ENCODE measurements around the gene OPRL1.
"Not testable (repeated sequence)": the region's sequence is repeated elsewhere in the genome, so short reads cannot be mapped to it uniquely, and the experiment has no call there.

OPRL1 gene

GRCh38 chr20:64116016-64116415 is 36.1 kb downstream of the OPRL1 start:
- no peak overlapping the region for H3K9ac ChIP-seq (ENCODE audit: low read depth, low read length)
- no peak overlapping the region for H3K4me3 ChIP-seq (ENCODE audit: low read depth, low read length)
- peaks cover 8% of the 10 kb centered on the region; the same call in 1 of the 2 replicates for H3K9me3 ChIP-seq (ENCODE audit: control insufficient read depth, insufficient read depth, low read length)
- H3K36me3 ChIP-seq (ENCODE audit: control insufficient read depth, insufficient read depth, low read length) = no peaks in the 10 kb centered on the region
- no peaks in the 10 kb centered on the region for H3K27me3 ChIP-seq (ENCODE audit: control insufficient read depth, insufficient read depth, low read length)
- H3K4me1 ChIP-seq (ENCODE audit: control insufficient read depth, insufficient read depth, low read length) = no peaks in the 10 kb centered on the region
- H3K27ac ChIP-seq (ENCODE audit: low read depth, low read length) = no peak overlapping the region

- no peaks in the 10 kb centered on the region for H3K27me3 ChIP-seq (ENCODE audit: control insufficient read depth, insufficient read depth, low read length)
- H3K4me3 ChIP-seq (ENCODE audit: low read depth, low read length) = no peak overlapping the region
- H3K9me3 ChIP-seq (ENCODE audit: control insufficient read depth, insufficient read depth, low read length) = peaks cover 15% of the 10 kb centered on the region; the same call in 1 of the 2 replicates
- H3K4me1 ChIP-seq (ENCODE audit: control insufficient read depth, insufficient read depth, low read length) = no peaks in the 10 kb centered on the region
- no peaks in the 10 kb centered on the region for H3K36me3 ChIP-seq (ENCODE audit: control insufficient read depth, insufficient read depth, low read length)
- H3K9ac ChIP-seq (ENCODE audit: low read depth, low read length) = no peak overlapping the region
- no peak overlapping the region for H3K27ac ChIP-seq (ENCODE audit: low read depth, low read length)
Observed at GRCh38 chr20:64116541-64117431, 36.9 kb downstream of the OPRL1 start.

GRCh38 chr20:64117432-64117777 is 37.5 kb downstream of the OPRL1 start:
- H3K27me3 ChIP-seq (ENCODE audit: control insufficient read depth, insufficient read depth, low read length); H3K9ac ChIP-seq (ENCODE audit: low read depth, low read length); H3K27ac ChIP-seq (ENCODE audit: low read depth, low read length); H3K4me1 ChIP-seq (ENCODE audit: control insufficient read depth, insufficient read depth, low read length); H3K4me3 ChIP-seq (ENCODE audit: low read depth, low read length); H3K36me3 ChIP-seq (ENCODE audit: control insufficient read depth, insufficient read depth, low read length): not testable (repeated sequence)
- H3K9me3 ChIP-seq (ENCODE audit: control insufficient read depth, insufficient read depth, low read length) = peaks cover 15% of the 10 kb centered on the region; the same call in 1 of the 2 replicates

DNA sequence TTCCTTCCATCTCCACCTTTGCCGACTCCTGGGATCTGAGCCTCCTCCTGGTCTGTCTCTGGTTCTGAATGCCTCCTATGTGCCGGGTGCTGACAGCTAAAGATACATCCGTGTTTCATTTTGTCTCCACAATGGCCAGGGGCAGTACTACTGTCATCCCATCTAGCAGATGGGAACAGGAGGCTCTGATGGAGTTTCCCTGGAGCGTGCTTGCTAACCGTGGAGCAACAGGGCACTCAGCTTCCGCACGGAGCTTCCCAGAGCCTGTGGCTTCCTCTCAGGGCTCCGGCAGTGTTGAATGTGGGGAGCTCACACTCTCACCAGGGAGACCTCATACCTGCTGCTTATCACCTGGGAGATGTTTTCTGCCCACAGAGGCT is 39.4 kb downstream of the OPRL1 start:
- Histone ChIP-seq H3K4me1 (ENCODE audit: control insufficient read depth, insufficient read depth, low read length) (no peaks in the 10 kb centered on the region), H3K36me3 (ENCODE audit: control insufficient read depth, insufficient read depth, low read length) (no peaks in the 10 kb centered on the region), H3K9me3 (ENCODE audit: control insufficient read depth, insufficient read depth, low read length) (peaks cover 15% of the 10 kb centered on the region; the same call in 1 of the 2 replicates), H3K27ac (ENCODE audit: low read depth, low read length) (no peak overlapping the region), H3K27me3 (ENCODE audit: control insufficient read depth, insufficient read depth, low read length) (no peaks in the 10 kb centered on the region), H3K4me3 (ENCODE audit: low read depth, low read length) (no peak overlapping the region), H3K9ac (ENCODE audit: low read depth, low read length) (no peak overlapping the region)

DNA sequence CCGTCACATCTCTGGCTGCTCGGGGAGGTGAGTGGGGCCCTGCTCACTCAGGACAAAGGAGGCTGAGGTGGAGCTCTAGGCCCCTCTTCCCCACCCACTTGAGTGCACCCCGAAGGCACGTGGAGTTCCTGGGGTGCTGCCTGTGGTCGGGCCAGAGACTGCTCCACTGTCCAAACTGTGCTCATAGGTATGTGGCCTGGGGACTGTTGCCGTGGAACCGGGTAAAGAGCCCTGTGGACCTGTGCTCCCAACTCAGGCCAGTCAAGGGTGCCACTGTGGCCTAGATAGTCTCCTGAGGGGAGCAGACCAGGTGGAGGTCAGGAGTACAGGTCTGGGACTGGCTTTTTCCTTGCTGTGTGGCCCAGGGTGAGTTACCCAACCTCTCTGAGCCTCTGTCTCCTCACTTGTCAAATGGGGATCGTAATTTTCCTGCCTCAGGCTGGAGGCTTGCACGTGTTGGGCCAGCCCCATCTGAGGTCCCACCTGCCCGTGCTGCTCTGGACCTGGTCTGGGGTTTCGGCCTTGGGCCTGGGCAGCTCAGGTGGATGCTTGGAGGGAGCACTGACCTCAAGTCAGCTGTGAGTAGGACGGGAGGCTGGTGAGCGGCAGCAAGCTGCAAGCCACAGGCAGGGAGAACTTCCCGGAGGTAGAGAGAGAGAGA is 39.9 kb downstream of the OPRL1 start:
- Histone ChIP-seq H3K9ac (ENCODE audit: low read depth, low read length) (no peak overlapping the region), H3K9me3 (ENCODE audit: control insufficient read depth, insufficient read depth, low read length) (peaks cover 18% of the 10 kb centered on the region; the same call in 1 of the 2 replicates), H3K36me3 (ENCODE audit: control insufficient read depth, insufficient read depth, low read length) (no peaks in the 10 kb centered on the region), H3K4me1 (ENCODE audit: control insufficient read depth, insufficient read depth, low read length) (no peaks in the 10 kb centered on the region), H3K27me3 (ENCODE audit: control insufficient read depth, insufficient read depth, low read length) (no peaks in the 10 kb centered on the region), H3K4me3 (ENCODE audit: low read depth, low read length) (no peak overlapping the region), H3K27ac (ENCODE audit: low read depth, low read length) (no peak overlapping the region)

- Histone ChIP-seq H3K9ac (ENCODE audit: low read depth, low read length) (no peak overlapping the region), H3K4me1 (ENCODE audit: control insufficient read depth, insufficient read depth, low read length) (no peaks in the 10 kb centered on the region), H3K9me3 (ENCODE audit: control insufficient read depth, insufficient read depth, low read length) (peaks cover 18% of the 10 kb centered on the region; the same call in 1 of the 2 replicates), H3K27me3 (ENCODE audit: control insufficient read depth, insufficient read depth, low read length) (no peaks in the 10 kb centered on the region), H3K4me3 (ENCODE audit: low read depth, low read length) (no peak overlapping the region), H3K27ac (ENCODE audit: low read depth, low read length) (no peak overlapping the region), H3K36me3 (ENCODE audit: control insufficient read depth, insufficient read depth, low read length) (no peaks in the 10 kb centered on the region)
Observed at GRCh38 chr20:64121586-64121985, 41.7 kb downstream of the OPRL1 start.

GRCh38 chr20:64122927-64123326 is 43.0 kb downstream of the OPRL1 start:
- H3K27me3 ChIP-seq (ENCODE audit: control insufficient read depth, insufficient read depth, low read length); H3K9ac ChIP-seq (ENCODE audit: low read depth, low read length); H3K27ac ChIP-seq (ENCODE audit: low read depth, low read length); H3K4me1 ChIP-seq (ENCODE audit: control insufficient read depth, insufficient read depth, low read length); H3K36me3 ChIP-seq (ENCODE audit: control insufficient read depth, insufficient read depth, low read length); H3K4me3 ChIP-seq (ENCODE audit: low read depth, low read length): not testable (repeated sequence)
- peaks cover 18% of the 10 kb centered on the region; the same call in 1 of the 2 replicates for H3K9me3 ChIP-seq (ENCODE audit: control insufficient read depth, insufficient read depth, low read length)

- not testable (repeated sequence) for H3K9ac ChIP-seq (ENCODE audit: low read depth, low read length); H3K4me1 ChIP-seq (ENCODE audit: control insufficient read depth, insufficient read depth, low read length); H3K4me3 ChIP-seq (ENCODE audit: low read depth, low read length); H3K36me3 ChIP-seq (ENCODE audit: control insufficient read depth, insufficient read depth, low read length); H3K27ac ChIP-seq (ENCODE audit: low read depth, low read length); H3K27me3 ChIP-seq (ENCODE audit: control insufficient read depth, insufficient read depth, low read length)
- peaks cover 18% of the 10 kb centered on the region; the same call in 1 of the 2 replicates for H3K9me3 ChIP-seq (ENCODE audit: control insufficient read depth, insufficient read depth, low read length)
Observed at GRCh38 chr20:64123517-64123916, 43.6 kb downstream of the OPRL1 start.

- Histone ChIP-seq H3K27me3 (ENCODE audit: control insufficient read depth, insufficient read depth, low read length) (no peaks in the 10 kb centered on the region), H3K9me3 (ENCODE audit: control insufficient read depth, insufficient read depth, low read length) (peaks cover 2% of the 10 kb centered on the region; the same call in 1 of the 2 replicates), H3K9ac (ENCODE audit: low read depth, low read length) (no peak overlapping the region), H3K36me3 (ENCODE audit: control insufficient read depth, insufficient read depth, low read length) (no peaks in the 10 kb centered on the region), H3K4me3 (ENCODE audit: low read depth, low read length) (no peak overlapping the region), H3K27ac (ENCODE audit: low read depth, low read length) (no peak overlapping the region), H3K4me1 (ENCODE audit: control insufficient read depth, insufficient read depth, low read length) (no peaks in the 10 kb centered on the region)
Observed at GRCh38 chr20:64129146-64129782, 49.4 kb downstream of the OPRL1 start.

- Histone ChIP-seq H3K27ac (ENCODE audit: low read depth, low read length) (no peak overlapping the region), H3K36me3 (ENCODE audit: control insufficient read depth, insufficient read depth, low read length) (no peaks in the 10 kb centered on the region), H3K27me3 (ENCODE audit: control insufficient read depth, insufficient read depth, low read length) (no peaks in the 10 kb centered on the region), H3K9ac (ENCODE audit: low read depth, low read length) (no peak overlapping the region), H3K4me1 (ENCODE audit: control insufficient read depth, insufficient read depth, low read length) (no peaks in the 10 kb centered on the region), H3K4me3 (ENCODE audit: low read depth, low read length) (no peak overlapping the region), H3K9me3 (ENCODE audit: control insufficient read depth, insufficient read depth, low read length) (no peaks in the 10 kb centered on the region)
Observed at GRCh38 chr20:64130271-64130670, 50.4 kb downstream of the OPRL1 start.

- Histone ChIP-seq H3K4me3 (ENCODE audit: low read depth, low read length) (no peak overlapping the region), H3K9ac (ENCODE audit: low read depth, low read length) (no peak overlapping the region), H3K27me3 (ENCODE audit: control insufficient read depth, insufficient read depth, low read length) (no peaks in the 10 kb centered on the region), H3K4me1 (ENCODE audit: control insufficient read depth, insufficient read depth, low read length) (no peaks in the 10 kb centered on the region), H3K27ac (ENCODE audit: low read depth, low read length) (no peak overlapping the region), H3K36me3 (ENCODE audit: control insufficient read depth, insufficient read depth, low read length) (no peaks in the 10 kb centered on the region), H3K9me3 (ENCODE audit: control insufficient read depth, insufficient read depth, low read length) (no peaks in the 10 kb centered on the region)
Observed at GRCh38 chr20:64130876-64131275, 51.0 kb downstream of the OPRL1 start.
